DMS79 treated with DMSO at 0.1 percent for 48 hours (cell line): ENCODE data around the gene OR1F1.

Experiments
- DNase-seq: peaks from one replicate; lab custom pipeline; 2025; lab: John Stamatoyannopoulos, UW

OR1F1 gene

GRCh38 chr16:3249020-3249419 lies 61.0 kb downstream of the OR1F1 start:
- DNase-seq = no peak

- no peak for DNase-seq
These were observed 61.4 kb downstream of the OR1F1 start for GRCh38 chr16:3249451-3249850.

- DNase-seq = no peak
These were observed 65.0 kb downstream of the OR1F1 start for GRCh38 chr16:3252967-3253366.

- no peak for DNase-seq
These were observed 66.3 kb downstream of the OR1F1 start for GRCh38 chr16:3254309-3254708.
